H1 (cell line): ENCODE measurements around the gene CHCHD6. TPM values are rescaled to one million over a fixed set of nuclear protein-coding genes. Genes with fewer than 3 reads are reported as not detected.
A peak's percentile ranks its signal among the peaks of the same experiment; 100 is the strongest.

Experiments used
- CTCF ChIA-PET: fragments of 300-600 bp; sonication (Branson Sonifier 250); formaldehyde crosslinking; loops from one replicate; lab custom pipeline; 2021; ENCODE audit not compliant: partially characterized antibody; lab: Charles Lee
- POLR2A ChIA-PET: fragments of 300-600 bp; sonication (Branson Sonifier 250); formaldehyde crosslinking; loops from one replicate; lab custom pipeline; 2021; ENCODE audit warnings: inconsistent platforms; ENCODE audit not compliant: partially characterized antibody; lab: Charles Lee
- DNase-seq, 2 experiments: peaks; one replicate each; pipeline versions ENCODE4 v3.0.0 to v3.0.0-alpha.2; 2010 to 2022; ENCODE audit warnings: low spot score in 2 of 2, low read depth in 1 of 2, mixed read lengths in 1 of 2
- FAIRE-seq: peaks from 2 replicates; lab custom pipeline; 2011; peaks lifted over from hg19 to GRCh38; lab: Jason Lieb, UNC
- H2AFZ ChIP-seq: 2 replicates; pipeline ENCODE4 v1.8.1; 2012; ENCODE audit warnings: low read length, inconsistent platforms
- H2AK5ac ChIP-seq: 2 replicates; pipeline ENCODE4 v1.6.1; 2013; ENCODE audit warnings: low read depth, low read length
- H2BK120ac ChIP-seq: replicated peaks from 2 replicates; pipeline ENCODE3; 2013; ENCODE audit warnings: low read depth, low read length, inconsistent platforms
- H2BK12ac ChIP-seq: 2 replicates; pipeline ENCODE4 v1.6.1; 2013; ENCODE audit warnings: low read depth, low read length
- H2BK15ac ChIP-seq: 2 replicates; pipeline ENCODE4 v1.6.1; 2013; ENCODE audit warnings: low read length
- H2BK20ac ChIP-seq: 2 replicates; pipeline ENCODE4 v1.6.1; 2013; ENCODE audit warnings: low read length
- H2BK5ac ChIP-seq: 2 replicates; pipeline ENCODE4 v1.6.1; 2013; ENCODE audit warnings: low read depth, low read length
- H3K14ac ChIP-seq: 2 replicates; pipeline ENCODE4 v1.6.1; 2013; ENCODE audit warnings: inconsistent platforms; ENCODE audit not compliant: insufficient read length
- H3K18ac ChIP-seq: 2 replicates; pipeline ENCODE4 v1.6.1; 2013; ENCODE audit warnings: low read length; ENCODE audit errors: extremely low read depth
- H3K23ac ChIP-seq: 2 replicates; pipeline ENCODE4 v1.6.1; 2013; ENCODE audit warnings: inconsistent platforms; ENCODE audit not compliant: insufficient read length
- H3K23me2 ChIP-seq: 2 replicates; pipeline ENCODE4 v1.6.1; 2013; ENCODE audit warnings: low read depth, low read length
- H3K27ac ChIP-seq: 2 replicates; pipeline ENCODE4 v1.6.1; 2011; ENCODE audit warnings: low read depth, low read length, inconsistent platforms
- H3K27me3 ChIP-seq, 4 experiments: replicated peaks in 1 of 4; 1 replicate in 1 of 4; 2 replicates in 3 of 4; pipeline versions ENCODE4 v1.6.1 to v1.8.1; 2011 to 2013; ENCODE audit warnings: low read length in 3 of 4, mild to moderate bottlenecking in 3 of 4, inconsistent platforms in 2 of 4, mixed read lengths in 2 of 4, moderate library complexity in 1 of 4; ENCODE audit not compliant: control insufficient read depth in 3 of 4, insufficient read depth in 3 of 4; ENCODE audit errors: extremely low read depth in 1 of 4
- H3K36me3 ChIP-seq, 4 experiments: 2 replicates each; pipeline versions ENCODE4 v1.6.1 to v1.8.1; 2011 to 2013; ENCODE audit warnings: mild to moderate bottlenecking in 4 of 4, low read length in 3 of 4, moderate library complexity in 2 of 4, control low read depth in 1 of 4, inconsistent platforms in 1 of 4; ENCODE audit not compliant: insufficient read depth in 4 of 4, control insufficient read depth in 2 of 4
- H3K4ac ChIP-seq: replicated peaks from 2 replicates; pipeline ENCODE3; 2013; ENCODE audit warnings: low read length, low read depth, mixed read lengths, inconsistent platforms; ENCODE audit not compliant: insufficient read length
- H3K4me1 ChIP-seq, 4 experiments: replicated peaks in 1 of 4; 1 replicate in 1 of 4; 2 replicates in 3 of 4; pipeline versions ENCODE4 v1.6.1 to v1.8.1; 2011 to 2013; ENCODE audit warnings: low read length in 3 of 4, inconsistent platforms in 2 of 4, mixed read lengths in 1 of 4; ENCODE audit not compliant: insufficient read depth in 4 of 4, control insufficient read depth in 3 of 4
- H3K4me2 ChIP-seq, 2 experiments: 2 replicates each; pipeline versions ENCODE4 v1.6.1 to v1.8.1; 2011 to 2013; ENCODE audit warnings: low read depth in 2 of 2, low read length in 2 of 2, control low read depth in 1 of 2, inconsistent platforms in 1 of 2, mild to moderate bottlenecking in 1 of 2; ENCODE audit not compliant: insufficient read depth in 1 of 2
- H3K4me3 ChIP-seq, 4 experiments: fragments of 200-600, 300-600 bp in 1 of 4; sonication (generic), shearing (Covaris generic), sonication (Bioruptor Twin) in 1 of 4; 2 replicates each; pipeline versions ENCODE4 v1.5.1 to v1.8.1; 2011 to 2016; ENCODE audit warnings: low read length in 4 of 4, low read depth in 3 of 4, control low read depth in 2 of 4, inconsistent platforms in 2 of 4, mild to moderate bottlenecking in 2 of 4, mixed read lengths in 1 of 4, moderate library complexity in 1 of 4; ENCODE audit not compliant: insufficient read depth in 2 of 4; ENCODE audit errors: extremely low read depth in 1 of 4
- H3K56ac ChIP-seq: replicated peaks from 2 replicates; pipeline ENCODE3; 2013; ENCODE audit warnings: low read depth, mild to moderate bottlenecking, mixed read lengths, low read length, inconsistent platforms; ENCODE audit not compliant: insufficient read length
- H3K79me1 ChIP-seq: 2 replicates; pipeline ENCODE4 v1.6.1; 2013; ENCODE audit warnings: low read depth, low read length, control low read depth
- H3K79me2 ChIP-seq, 2 experiments: 2 replicates each; pipeline versions ENCODE4 v1.6.1 to v1.8.1; 2012 to 2013; ENCODE audit warnings: low read length in 2 of 2, mild to moderate bottlenecking in 2 of 2, inconsistent platforms in 1 of 2; ENCODE audit not compliant: insufficient read depth in 2 of 2, control insufficient read depth in 1 of 2
- H3K9ac ChIP-seq, 4 experiments: replicated peaks in 1 of 4; 1 replicate in 1 of 4; 2 replicates in 3 of 4; pipeline versions ENCODE4 v1.6.1 to v1.8.1; 2011 to 2013; ENCODE audit warnings: low read depth in 3 of 4, low read length in 3 of 4, control low read depth in 2 of 4, mild to moderate bottlenecking in 2 of 4, moderate library complexity in 2 of 4, inconsistent platforms in 1 of 4; ENCODE audit errors: extremely low read depth in 1 of 4
- H3K9me3 ChIP-seq, 2 experiments: 2 replicates each; pipeline versions ENCODE4 v1.6.1 to v1.8.1; 2012 to 2013; ENCODE audit warnings: mild to moderate bottlenecking in 2 of 2, moderate library complexity in 2 of 2, control low read depth in 1 of 2, inconsistent platforms in 1 of 2, low read depth in 1 of 2, low read length in 1 of 2, mixed read lengths in 1 of 2; ENCODE audit not compliant: insufficient read depth in 2 of 2
- H4K20me1 ChIP-seq, 2 experiments: replicated peaks in 1 of 2; 2 replicates each; pipeline versions ENCODE3 to v1.8.1; 2011 to 2013; ENCODE audit warnings: inconsistent platforms in 2 of 2, low read length in 2 of 2, mild to moderate bottlenecking in 1 of 2; ENCODE audit not compliant: insufficient read depth in 2 of 2, control insufficient read depth in 1 of 2
- H4K5ac ChIP-seq: 2 replicates; pipeline ENCODE4 v1.6.1; 2013; ENCODE audit warnings: low read length, low read depth, mixed read lengths, inconsistent platforms; ENCODE audit not compliant: insufficient read length
- H4K8ac ChIP-seq: 2 replicates; pipeline ENCODE4 v1.8.0; 2013; ENCODE audit warnings: mild to moderate bottlenecking, moderate library complexity, low read length, inconsistent platforms; ENCODE audit not compliant: insufficient read depth; ENCODE audit errors: extremely low read depth
- H4K91ac ChIP-seq: replicated peaks from 2 replicates; pipeline ENCODE3; 2013; ENCODE audit warnings: low read length, mixed read lengths, inconsistent platforms; ENCODE audit not compliant: insufficient read length
- EP300 ChIP-seq, 2 experiments: IDR thresholded peaks; 1 replicate in 1 of 2; 2 replicates in 1 of 2; pipeline ENCODE4 v1.6.1; 2011 to 2012; ENCODE audit warnings: low read depth in 2 of 2, low read length in 2 of 2, mild to moderate bottlenecking in 2 of 2, borderline replicate concordance in 1 of 2, inconsistent platforms in 1 of 2, moderate library complexity in 1 of 2
- RAD21 ChIP-seq, 2 experiments: IDR thresholded peaks in 1 of 2; conservative IDR thresholded peaks in 1 of 2; 2 replicates each; pipeline ENCODE4 v1.6.1; 2011; ENCODE audit warnings: low read depth in 2 of 2, low read length in 2 of 2, improper control_type of control experiment in 1 of 2, inconsistent platforms in 1 of 2, mild to moderate bottlenecking in 1 of 2, moderate library complexity in 1 of 2
- SAP30 ChIP-seq: fragments of 300-600 bp; sonication (generic); IDR thresholded peaks from 2 replicates; pipeline ENCODE4 v1.7.1; 2012; ENCODE audit warnings: low read length, moderate library complexity, mild to moderate bottlenecking, inconsistent platforms; ENCODE audit not compliant: insufficient read depth, insufficient replicate concordance
- WGBS, 2 experiments: shearing (Covaris generic) in 1 of 2; methylation state at CpG; one replicate each; pipeline versions ENCODE4 v1.1.6 to v1.1.7; 2013 to 2015; ENCODE audit warnings: low lambda C conversion rate in 2 of 2, mixed read lengths in 2 of 2, inconsistent platforms in 1 of 2, low coverage in 1 of 2, missing lambda C conversion rate in 1 of 2; ENCODE audit not compliant: insufficient replicate concordance in 2 of 2, insufficient coverage in 1 of 2, insufficient read length in 1 of 2; ENCODE audit errors: extremely low coverage in 1 of 2, missing lambda C conversion rate in 1 of 2; 5-methylcytosine and 5-hydroxymethylcytosine counted together
- polyA plus RNA-seq, 7 experiments: library from polyadenylated mRNA; depleted of rRNA in 3 of 7; stranded (reverse) in 5 of 7; unstranded in 2 of 7; fragments of >200 nt in 5 of 7; fragments of 200-250 nt in 2 of 7; gene quantifications; 1 replicate in 5 of 7; 2 replicates in 1 of 7; 4 replicates in 1 of 7; pipeline versions ENCODE4 v1.2.1 to v1.2.3, GENCODE V29; 2011 to 2013; ENCODE audit warnings: missing spikeins in 2 of 7, mixed read lengths in 2 of 7
- total RNA-seq: library from RNA; stranded (reverse); fragmentation: NEBNext Ultra II Directional; extraction: Animal tissue kit (Norgen Biotek cat#: 25700); gene quantifications from 2 replicates; pipeline ENCODE4 v1.2.1, GENCODE V29; 2021
- TF ChIP-seq, protein P1 (sequence below), 3 experiments: IDR thresholded peaks; 1 replicate in 2 of 3; 2 replicates in 1 of 3; pipeline versions ENCODE4 v1.5.1 to v1.6.1; 2011; ENCODE audit warnings: low read length in 3 of 3, mild to moderate bottlenecking in 3 of 3, inconsistent platforms in 2 of 3, low read depth in 1 of 3, moderate library complexity in 1 of 3; ENCODE audit not compliant: insufficient read depth in 1 of 3; ENCODE audit errors: control extremely low read depth in 1 of 3
- TF ChIP-seq, protein P2 (sequence below): IDR thresholded peaks from 2 replicates; pipeline ENCODE4 v1.6.1; 2012; ENCODE audit warnings: inconsistent platforms

CHCHD6 gene
- total and polyA plus RNA-seq, 2 of the 8 experiments (the other 6 are each of a cell fraction or from before 2014, with no cell fraction given): 32.4 to 37.6 TPM

DNA sequence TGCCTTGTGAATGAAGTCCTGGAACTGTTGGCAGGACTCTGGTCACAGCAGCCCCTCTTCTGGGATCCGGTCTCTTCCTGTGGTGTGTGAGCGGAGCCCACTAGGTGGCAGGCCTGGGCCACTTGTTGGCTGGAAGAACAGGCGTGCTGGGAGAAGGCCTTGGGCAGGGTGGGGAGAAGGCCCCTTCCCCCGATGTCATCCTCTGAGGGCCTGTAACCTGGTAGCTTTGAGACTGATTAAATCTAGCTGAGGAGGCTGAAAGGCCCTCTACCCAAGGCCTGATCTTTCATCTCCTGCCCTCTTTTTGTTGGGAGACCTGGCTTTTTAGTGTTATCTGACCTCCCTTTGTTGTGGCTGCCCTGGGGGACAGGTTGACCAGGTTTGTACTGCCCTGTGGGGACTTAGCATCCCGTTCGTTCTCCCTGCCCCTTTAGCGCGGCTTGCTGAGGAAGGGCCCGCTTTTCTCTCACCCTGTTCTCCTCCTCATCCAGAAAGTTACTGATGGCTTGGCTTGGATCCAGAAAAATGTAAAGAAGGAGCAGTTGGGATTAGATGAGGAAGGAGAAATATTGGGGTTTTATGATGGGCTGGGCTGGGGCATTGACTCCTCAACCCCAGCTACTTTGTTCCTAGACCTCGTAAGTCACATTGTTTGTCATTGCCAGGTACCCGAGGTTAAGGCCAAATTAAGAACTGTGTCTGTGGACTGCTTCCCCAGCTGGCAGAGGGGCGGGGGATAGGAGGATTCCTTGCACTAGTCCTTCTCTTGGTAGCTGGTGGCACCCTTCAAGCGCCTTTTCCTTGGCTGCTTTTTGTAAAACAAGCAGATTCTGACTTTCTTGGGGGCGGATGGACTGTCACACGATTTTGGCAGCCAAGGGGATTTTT lies 48.5 kb downstream of the CHCHD6 start:
- DNase-seq (peak; percentile 78 to 90), FAIRE-seq (peak; percentile 75)
- TF ChIP-seq EP300 (IDR thresholded peaks at IDR 0.05; ENCODE audit: borderline replicate concordance in 1 of 2, low read depth in 2 of 2, low read length in 2 of 2) (peak in 1 of 2 experiments; percentile 26; a peak in 1 of 3 replicates), RAD21 (IDR thresholded peaks at IDR 0.05 in 1 of 2, conservative IDR thresholded peaks at IDR 0.05 in 1 of 2; ENCODE audit: low read depth in 2 of 2, low read length in 2 of 2) (peak; percentile 99), SAP30 (no peak)
- TF ChIP-seq, protein P1, sequence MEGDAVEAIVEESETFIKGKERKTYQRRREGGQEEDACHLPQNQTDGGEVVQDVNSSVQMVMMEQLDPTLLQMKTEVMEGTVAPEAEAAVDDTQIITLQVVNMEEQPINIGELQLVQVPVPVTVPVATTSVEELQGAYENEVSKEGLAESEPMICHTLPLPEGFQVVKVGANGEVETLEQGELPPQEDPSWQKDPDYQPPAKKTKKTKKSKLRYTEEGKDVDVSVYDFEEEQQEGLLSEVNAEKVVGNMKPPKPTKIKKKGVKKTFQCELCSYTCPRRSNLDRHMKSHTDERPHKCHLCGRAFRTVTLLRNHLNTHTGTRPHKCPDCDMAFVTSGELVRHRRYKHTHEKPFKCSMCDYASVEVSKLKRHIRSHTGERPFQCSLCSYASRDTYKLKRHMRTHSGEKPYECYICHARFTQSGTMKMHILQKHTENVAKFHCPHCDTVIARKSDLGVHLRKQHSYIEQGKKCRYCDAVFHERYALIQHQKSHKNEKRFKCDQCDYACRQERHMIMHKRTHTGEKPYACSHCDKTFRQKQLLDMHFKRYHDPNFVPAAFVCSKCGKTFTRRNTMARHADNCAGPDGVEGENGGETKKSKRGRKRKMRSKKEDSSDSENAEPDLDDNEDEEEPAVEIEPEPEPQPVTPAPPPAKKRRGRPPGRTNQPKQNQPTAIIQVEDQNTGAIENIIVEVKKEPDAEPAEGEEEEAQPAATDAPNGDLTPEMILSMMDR (IDR thresholded peaks at IDR 0.05; ENCODE audit: control extremely low read depth in 1 of 3, insufficient read depth in 1 of 3, low read depth in 1 of 3, low read length in 3 of 3): peak; percentile 88 to 96 (median 93)
- TF ChIP-seq, protein P2, sequence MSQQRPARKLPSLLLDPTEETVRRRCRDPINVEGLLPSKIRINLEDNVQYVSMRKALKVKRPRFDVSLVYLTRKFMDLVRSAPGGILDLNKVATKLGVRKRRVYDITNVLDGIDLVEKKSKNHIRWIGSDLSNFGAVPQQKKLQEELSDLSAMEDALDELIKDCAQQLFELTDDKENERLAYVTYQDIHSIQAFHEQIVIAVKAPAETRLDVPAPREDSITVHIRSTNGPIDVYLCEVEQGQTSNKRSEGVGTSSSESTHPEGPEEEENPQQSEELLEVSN: 0 out of 2 replicates have a peak, but pooled peaks have one; percentile 10

More for the DNA sequence above, 48.5 kb downstream of the CHCHD6 start:
- H3K4me1 ChIP-seq: peaks cover 14 to 18% (median 15%) of the 10 kb centered on the region in 4 experiments
- H2BK5ac ChIP-seq: peak overlapping the region; percentile 69; the same call in 1 of the 2 replicates
- H2BK15ac ChIP-seq: peak overlapping the region; percentile 67; the same call in 1 of the 2 replicates
- H3K4ac ChIP-seq: no peak overlapping the region
- H2BK20ac ChIP-seq: 0 out of 2 replicates have a peak overlapping the region, but pooled peaks have one; percentile 40
- 61% methylated on average over 15 of the region's 15 CpGs; no CpG with 5 or more reads in 1 of the 2 experiments for WGBS, 2 experiments
- no peak overlapping the region for H4K8ac ChIP-seq
- H4K5ac ChIP-seq: no peak overlapping the region
- H3K4me2 ChIP-seq: peak overlapping the region in 1 of 2 experiments; percentile 40; a peak in 1 of 4 replicates
- H4K20me1 ChIP-seq: no peaks in the 10 kb centered on the region
- H3K27ac ChIP-seq: no peak overlapping the region
- H3K79me1 ChIP-seq: no peaks in the 10 kb centered on the region; the same call in 1 of the 2 replicates
- no peaks in the 10 kb centered on the region for H3K9me3 ChIP-seq
- no peaks in the 10 kb centered on the region for H3K27me3 ChIP-seq
- H4K91ac ChIP-seq: peak overlapping the region; percentile 3
- CTCF ChIA-PET: interaction anchor here (0.6 to 8.2 kb wide), 69 partner anchors 10 to 703 kb away, joined by 3 to 74 read pairs (median 4); partner anchors contain the start of gene PLXNA1
- no peaks in the 10 kb centered on the region for H3K23me2 ChIP-seq
- POLR2A ChIA-PET: interaction anchor here (0.7 to 2.7 kb wide), 6 partner anchors 64 to 248 kb away, joined by 3 to 14 read pairs (median 3); no protein-coding TSS in a partner anchor
- H3K56ac ChIP-seq: no peak overlapping the region
- H2BK120ac ChIP-seq: no peak overlapping the region
- H3K4me3 ChIP-seq: no peak overlapping the region
- H3K9ac ChIP-seq: no peak overlapping the region
- H3K18ac ChIP-seq: peak overlapping the region; percentile 51
- no peak overlapping the region for H2AFZ ChIP-seq
- H2AK5ac ChIP-seq: peak overlapping the region; percentile 70
- no peak overlapping the region for H3K14ac ChIP-seq
- no peaks in the 10 kb centered on the region for H3K79me2 ChIP-seq
- peak overlapping the region; percentile 78 for H2BK12ac ChIP-seq
- no peak overlapping the region for H3K23ac ChIP-seq
- no peaks in the 10 kb centered on the region for H3K36me3 ChIP-seq
